Fibroblast of skin of right quadriceps (primary cell): ENCODE results near the gene ELAVL2.
"Not testable (repeated sequence)": the region's sequence is repeated elsewhere in the genome, so short reads cannot be mapped to it uniquely, and the experiment has no call there.

ENCODE experiments used
- DNase-seq: peaks from one replicate; pipeline ENCODE4 v3.0.0-alpha.2; 2013

Gene ELAVL2

GRCh38 chr9:23769307-23769935 lies 56.6 kb downstream of the ELAVL2 start:
- DNase-seq = peak; percentile 94

GRCh38 chr9:23768861-23769260 lies 57.2 kb downstream of the ELAVL2 start:
- no peak for DNase-seq

- no peak for DNase-seq
Measured at GRCh38 chr9:23766613-23767012, 59.4 kb downstream of the ELAVL2 start.

- no peak for DNase-seq
Measured at GRCh38 chr9:23765561-23765960, 60.5 kb downstream of the ELAVL2 start.

- DNase-seq = no peak
Measured at GRCh38 chr9:23764219-23764618, 61.8 kb downstream of the ELAVL2 start.

GRCh38 chr9:23754551-23754950 lies 71.5 kb downstream of the ELAVL2 start:
- peak; percentile 11 for DNase-seq

- DNase-seq = no peak
Measured at GRCh38 chr9:23752859-23753258, 73.2 kb downstream of the ELAVL2 start.

- DNase-seq = no peak
Measured at GRCh38 chr9:23751633-23752032, 74.4 kb downstream of the ELAVL2 start.

GRCh38 chr9:23750808-23751207 lies 75.2 kb downstream of the ELAVL2 start:
- no peak for DNase-seq

GRCh38 chr9:23747088-23748075 lies 78.7 kb downstream of the ELAVL2 start:
- no peak for DNase-seq

GRCh38 chr9:23746317-23746716 lies 79.7 kb downstream of the ELAVL2 start:
- peak; percentile 13 for DNase-seq

GRCh38 chr9:23743036-23743435 lies 83.0 kb downstream of the ELAVL2 start:
- no peak for DNase-seq

GRCh38 chr9:23741351-23741750 lies 84.7 kb downstream of the ELAVL2 start:
- DNase-seq = no peak

- DNase-seq = no peak
Measured at GRCh38 chr9:23740531-23740930, 85.5 kb downstream of the ELAVL2 start.

- no peak for DNase-seq
Measured at GRCh38 chr9:23739753-23740152, 86.3 kb downstream of the ELAVL2 start.

- no peak for DNase-seq
Measured at GRCh38 chr9:23736293-23736692, 89.7 kb downstream of the ELAVL2 start.

- DNase-seq = no peak
Measured at GRCh38 chr9:23733495-23734078, 92.5 kb downstream of the ELAVL2 start.

GRCh38 chr9:23731353-23731752 lies 94.7 kb downstream of the ELAVL2 start:
- DNase-seq = no peak

GRCh38 chr9:23730364-23730763 lies 95.7 kb downstream of the ELAVL2 start:
- DNase-seq = no peak

GRCh38 chr9:23728736-23729135 lies 97.3 kb downstream of the ELAVL2 start:
- no peak for DNase-seq

GRCh38 chr9:23725279-23725946 lies 100.6 kb downstream of the ELAVL2 start:
- DNase-seq = no peak

GRCh38 chr9:23723672-23724071 lies 102.4 kb downstream of the ELAVL2 start:
- DNase-seq = no peak

GRCh38 chr9:23723048-23723447 lies 103.0 kb downstream of the ELAVL2 start:
- not testable (repeated sequence) for DNase-seq
